Measurements from ENCODE around the gene TTI1.

TTI1 gene

GRCh38 chr20:37936041-37936440 is 97.2 kb downstream of the TTI1 start:
- H3K4me3 ChIP-seq (ENCODE audit: low read length), result no peak overlapping the region
- TF ChIP-seq, protein P1, sequence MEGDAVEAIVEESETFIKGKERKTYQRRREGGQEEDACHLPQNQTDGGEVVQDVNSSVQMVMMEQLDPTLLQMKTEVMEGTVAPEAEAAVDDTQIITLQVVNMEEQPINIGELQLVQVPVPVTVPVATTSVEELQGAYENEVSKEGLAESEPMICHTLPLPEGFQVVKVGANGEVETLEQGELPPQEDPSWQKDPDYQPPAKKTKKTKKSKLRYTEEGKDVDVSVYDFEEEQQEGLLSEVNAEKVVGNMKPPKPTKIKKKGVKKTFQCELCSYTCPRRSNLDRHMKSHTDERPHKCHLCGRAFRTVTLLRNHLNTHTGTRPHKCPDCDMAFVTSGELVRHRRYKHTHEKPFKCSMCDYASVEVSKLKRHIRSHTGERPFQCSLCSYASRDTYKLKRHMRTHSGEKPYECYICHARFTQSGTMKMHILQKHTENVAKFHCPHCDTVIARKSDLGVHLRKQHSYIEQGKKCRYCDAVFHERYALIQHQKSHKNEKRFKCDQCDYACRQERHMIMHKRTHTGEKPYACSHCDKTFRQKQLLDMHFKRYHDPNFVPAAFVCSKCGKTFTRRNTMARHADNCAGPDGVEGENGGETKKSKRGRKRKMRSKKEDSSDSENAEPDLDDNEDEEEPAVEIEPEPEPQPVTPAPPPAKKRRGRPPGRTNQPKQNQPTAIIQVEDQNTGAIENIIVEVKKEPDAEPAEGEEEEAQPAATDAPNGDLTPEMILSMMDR (IDR thresholded peaks at IDR 0.05; ENCODE audit: insufficient read depth, low read depth, low read length, missing control alignments), result no peak
- DNase-seq (ENCODE audit: low read depth), result no peak

GRCh38 chr20:37935435-37935834 is 97.8 kb downstream of the TTI1 start:
- no peak for DNase-seq (ENCODE audit: low read depth)
- TF ChIP-seq, protein P1 (IDR thresholded peaks at IDR 0.05; ENCODE audit: insufficient read depth, low read depth, low read length, missing control alignments), result no peak
- H3K4me3 ChIP-seq (ENCODE audit: low read length), result no peak overlapping the region

- no peak for DNase-seq (ENCODE audit: low read depth)
These were observed 98.5 kb downstream of the TTI1 start for GRCh38 chr20:37934634-37935375.

DNA sequence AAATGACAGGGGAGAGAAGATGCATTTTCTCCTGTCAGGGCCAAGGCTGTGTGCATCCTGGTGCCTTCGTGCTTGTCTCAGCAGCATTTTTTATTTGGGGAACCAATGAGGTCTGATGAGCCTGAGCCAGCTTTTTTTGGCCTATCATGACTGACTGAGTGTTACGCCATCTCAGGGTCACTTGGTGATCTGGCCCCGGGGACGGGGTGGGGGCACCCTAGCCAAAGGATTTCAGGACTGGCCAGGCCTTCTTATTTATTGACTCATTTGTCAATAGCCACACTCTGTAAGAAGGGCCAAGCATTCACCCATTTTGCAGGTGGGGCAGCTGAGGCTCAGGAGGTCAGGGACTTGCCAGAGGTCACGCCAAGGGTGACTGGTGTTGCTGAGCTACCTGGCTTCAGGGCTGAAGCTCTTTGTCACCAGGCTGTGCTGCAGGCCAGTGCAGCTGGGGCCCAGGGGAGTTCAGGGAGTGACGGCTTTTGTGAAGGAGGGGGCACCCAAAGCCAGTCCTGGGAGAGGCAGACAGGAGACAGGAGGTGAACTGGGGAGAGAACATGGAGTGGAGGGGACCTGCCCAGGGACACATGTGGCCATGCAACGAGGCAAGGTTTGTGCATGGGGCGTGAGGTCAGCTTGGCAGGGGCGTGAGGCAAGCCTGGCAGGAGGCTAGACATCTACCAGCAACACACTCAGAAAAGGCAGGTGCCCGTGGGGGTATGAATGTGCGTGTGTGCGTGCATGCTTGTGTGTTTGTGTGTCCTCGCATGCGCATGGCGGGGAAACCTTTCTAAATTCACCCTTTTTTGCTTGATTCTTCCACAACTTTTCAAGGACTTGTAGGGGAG is 99.2 kb downstream of the TTI1 start:
- TF ChIP-seq, protein P1 (IDR thresholded peaks at IDR 0.05; ENCODE audit: insufficient read depth, low read depth, low read length, missing control alignments), result no peak
- H3K4me3 ChIP-seq (ENCODE audit: low read length), result no peak overlapping the region
- DNase-seq (ENCODE audit: low read depth), result no peak

More at GRCh38 chr20:37934634-37935375, 98.5 kb downstream of the TTI1 start:
- TF ChIP-seq, protein P1 (IDR thresholded peaks at IDR 0.05; ENCODE audit: insufficient read depth, low read depth, low read length, missing control alignments), result no peak
- no peak overlapping the region for H3K4me3 ChIP-seq (ENCODE audit: low read length)

Measured in epithelial cell of esophagus (primary cell).